ENCODE data around the gene SPRY1.
A peak's percentile ranks its signal among the peaks of the same experiment; 100 is the strongest.

The SPRY1 gene

GRCh38 chr4:123406872-123407271, 10.3 kb downstream of the SPRY1 start:
- Histone ChIP-seq H3K4me3 (ENCODE audit: low read depth, low read length) (no peak overlapping the region), H3K27me3 (ENCODE audit: insufficient read depth, low read depth, severe bottlenecking) (no peaks in the 10 kb centered on the region), H3K36me3 (no peaks in the 10 kb centered on the region; the same call in 1 of the 2 replicates), H3K27ac (no peak overlapping the region), H3K9me3 (ENCODE audit: severe bottlenecking) (no peaks in the 10 kb centered on the region)
- peak; percentile 55 for DNase-seq
- TF ChIP-seq, protein P1, sequence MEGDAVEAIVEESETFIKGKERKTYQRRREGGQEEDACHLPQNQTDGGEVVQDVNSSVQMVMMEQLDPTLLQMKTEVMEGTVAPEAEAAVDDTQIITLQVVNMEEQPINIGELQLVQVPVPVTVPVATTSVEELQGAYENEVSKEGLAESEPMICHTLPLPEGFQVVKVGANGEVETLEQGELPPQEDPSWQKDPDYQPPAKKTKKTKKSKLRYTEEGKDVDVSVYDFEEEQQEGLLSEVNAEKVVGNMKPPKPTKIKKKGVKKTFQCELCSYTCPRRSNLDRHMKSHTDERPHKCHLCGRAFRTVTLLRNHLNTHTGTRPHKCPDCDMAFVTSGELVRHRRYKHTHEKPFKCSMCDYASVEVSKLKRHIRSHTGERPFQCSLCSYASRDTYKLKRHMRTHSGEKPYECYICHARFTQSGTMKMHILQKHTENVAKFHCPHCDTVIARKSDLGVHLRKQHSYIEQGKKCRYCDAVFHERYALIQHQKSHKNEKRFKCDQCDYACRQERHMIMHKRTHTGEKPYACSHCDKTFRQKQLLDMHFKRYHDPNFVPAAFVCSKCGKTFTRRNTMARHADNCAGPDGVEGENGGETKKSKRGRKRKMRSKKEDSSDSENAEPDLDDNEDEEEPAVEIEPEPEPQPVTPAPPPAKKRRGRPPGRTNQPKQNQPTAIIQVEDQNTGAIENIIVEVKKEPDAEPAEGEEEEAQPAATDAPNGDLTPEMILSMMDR (IDR thresholded peaks at IDR 0.05; ENCODE audit: low read depth, low read length) = no peak

DNA sequence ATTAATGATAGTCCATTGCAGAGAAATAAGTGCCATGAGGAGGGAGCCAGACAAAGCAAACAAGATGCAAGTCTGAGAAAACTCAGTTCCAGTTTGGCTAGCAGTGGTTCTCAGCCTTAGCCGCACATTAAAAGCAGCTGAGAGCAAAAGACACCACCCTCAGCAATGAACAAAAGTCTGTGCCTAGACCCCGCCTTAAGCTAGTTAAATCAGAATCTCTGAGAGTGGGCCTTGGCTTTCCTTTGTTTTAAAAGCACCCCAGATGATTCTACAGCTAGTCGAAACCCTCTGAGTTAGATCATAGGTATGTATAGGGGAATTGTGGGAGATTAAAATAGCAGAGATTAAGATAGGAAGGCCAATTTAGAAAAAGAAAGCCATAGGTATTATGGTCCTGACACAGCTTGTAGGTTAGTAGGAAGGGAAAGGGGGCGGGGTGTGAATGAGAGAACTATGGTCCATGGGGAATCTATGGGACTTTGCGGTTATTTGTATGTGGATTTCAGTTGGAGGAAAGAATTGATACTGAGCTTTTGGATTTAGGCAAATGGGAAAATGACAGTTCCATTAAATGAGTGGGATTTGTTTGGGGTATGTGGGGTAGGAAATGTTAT, 12.0 kb downstream of the SPRY1 start:
- no peaks in the 10 kb centered on the region for H3K27me3 ChIP-seq (ENCODE audit: insufficient read depth, low read depth, severe bottlenecking)
- TF ChIP-seq, protein P1 (IDR thresholded peaks at IDR 0.05; ENCODE audit: low read depth, low read length) = no peak
- no peaks in the 10 kb centered on the region for H3K9me3 ChIP-seq (ENCODE audit: severe bottlenecking)
- no peak overlapping the region for H3K27ac ChIP-seq
- H3K36me3 ChIP-seq = no peaks in the 10 kb centered on the region
- no peak for DNase-seq
- no peak overlapping the region for H3K4me3 ChIP-seq (ENCODE audit: low read depth, low read length)

GRCh38 chr4:123409334-123409733, 12.7 kb downstream of the SPRY1 start:
- Histone ChIP-seq H3K27ac (no peak overlapping the region), H3K4me3 (ENCODE audit: low read depth, low read length) (no peak overlapping the region), H3K36me3 (no peaks in the 10 kb centered on the region), H3K27me3 (ENCODE audit: insufficient read depth, low read depth, severe bottlenecking) (no peaks in the 10 kb centered on the region), H3K9me3 (ENCODE audit: severe bottlenecking) (no peaks in the 10 kb centered on the region)
- TF ChIP-seq, protein P1 (IDR thresholded peaks at IDR 0.05; ENCODE audit: low read depth, low read length) = no peak
- no peak for DNase-seq

DNA sequence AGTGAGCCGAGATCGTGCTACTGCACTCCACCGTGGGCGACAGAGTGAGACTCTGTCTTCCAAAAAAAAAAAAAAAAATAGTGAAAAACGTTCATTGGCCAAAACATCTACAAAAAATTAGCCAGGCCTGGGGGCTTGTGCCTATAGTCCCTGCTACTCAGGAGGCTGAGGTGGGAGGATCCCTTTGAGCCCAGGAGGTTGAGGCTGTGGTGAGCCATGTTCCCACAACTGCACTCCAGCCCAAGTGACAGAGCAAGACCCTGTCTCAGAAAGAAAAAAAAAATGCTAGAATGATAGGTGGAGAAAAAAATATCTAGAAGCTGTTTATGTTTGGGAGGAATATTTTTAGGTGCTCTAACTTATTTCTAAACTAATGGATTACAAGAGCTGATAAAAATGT, 14.9 kb downstream of the SPRY1 start:
- no peaks in the 10 kb centered on the region for H3K27me3 ChIP-seq (ENCODE audit: insufficient read depth, low read depth, severe bottlenecking)
- H3K36me3 ChIP-seq = no peaks in the 10 kb centered on the region
- no peak overlapping the region for H3K4me3 ChIP-seq (ENCODE audit: low read depth, low read length)
- DNase-seq = no peak
- no peaks in the 10 kb centered on the region for H3K9me3 ChIP-seq (ENCODE audit: severe bottlenecking)
- TF ChIP-seq, protein P1 (IDR thresholded peaks at IDR 0.05; ENCODE audit: low read depth, low read length) = no peak
- H3K27ac ChIP-seq = no peak overlapping the region

DNA sequence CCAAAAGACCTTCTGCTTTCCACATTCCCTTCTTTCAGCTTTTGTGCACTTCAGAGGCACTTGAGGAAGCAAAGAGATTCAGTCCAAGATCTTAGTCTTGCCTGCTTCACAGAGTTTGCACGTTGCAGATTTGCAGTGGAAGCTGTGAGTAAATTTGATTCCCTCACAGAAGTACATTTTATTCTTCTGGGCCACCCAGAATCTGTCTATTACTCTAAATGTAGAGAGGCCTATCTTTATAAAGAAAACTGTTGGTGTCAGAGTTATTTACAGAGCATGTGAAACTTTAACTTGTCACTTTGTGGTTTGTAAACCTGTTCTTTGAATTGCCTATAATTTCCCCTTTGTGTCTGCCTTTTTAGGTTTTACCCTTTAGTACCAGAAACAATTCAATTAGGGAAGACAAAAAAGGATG, 15.5 kb downstream of the SPRY1 start:
- Histone ChIP-seq H3K9me3 (ENCODE audit: severe bottlenecking) (no peaks in the 10 kb centered on the region), H3K36me3 (no peaks in the 10 kb centered on the region), H3K27me3 (ENCODE audit: insufficient read depth, low read depth, severe bottlenecking) (no peaks in the 10 kb centered on the region), H3K4me3 (ENCODE audit: low read depth, low read length) (no peak overlapping the region), H3K27ac (no peak overlapping the region)
- TF ChIP-seq, protein P1 (IDR thresholded peaks at IDR 0.05; ENCODE audit: low read depth, low read length) = no peak
- no peak for DNase-seq

All from WERI-Rb-1 (cell line).